Measurements from ENCODE around the gene DCP2. TPM values are rescaled to one million over a fixed set of nuclear protein-coding genes. Genes with fewer than 3 reads are reported as not detected.

Gene DCP2
- total RNA-seq, 2 experiments from 2014 or later = 88.9 to 91.0 TPM

DNA sequence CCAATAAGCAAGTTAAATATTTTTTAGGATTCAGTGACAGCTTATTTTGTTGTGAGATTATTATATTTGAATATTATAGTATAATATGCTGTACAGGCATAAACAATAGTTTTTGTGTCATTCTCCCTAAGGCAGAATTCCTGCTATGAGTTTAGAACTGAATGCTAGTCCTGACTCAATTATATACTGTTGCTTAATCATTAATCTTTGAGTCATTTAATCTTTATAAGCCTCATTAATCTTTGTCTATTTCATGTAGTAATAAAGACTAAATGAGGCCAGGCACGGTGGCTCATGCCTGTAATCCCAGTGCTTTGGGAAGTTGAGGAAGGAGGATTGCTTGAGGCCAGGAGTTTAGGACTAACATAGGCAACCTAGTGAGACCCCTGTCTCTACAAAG, 3.6 kb upstream of the DCP2 start:
- Mint-ChIP-seq H3K36me3 (ENCODE audit: low read depth) (peaks cover 4% of the 10 kb centered on the region), H3K27me3 (no peaks in the 10 kb centered on the region), H3K27ac (no peak overlapping the region), H3K4me3 (no peak overlapping the region), H3K4me1 (ENCODE audit: low read depth) (peaks cover 16% of the 10 kb centered on the region), H3K9me3 (no peaks in the 10 kb centered on the region)
- CTCF ChIA-PET = interaction anchor here (2.2 kb wide), 1 partner anchor 23 kb away, joined by 6 read pairs; no protein-coding TSS in a partner anchor
- intact Hi-C loops (cut with micrococcal nuclease) = loop anchor here (10.0 kb wide), 1 partner anchor 268 kb away; no protein-coding TSS in a partner anchor
- POLR2A ChIA-PET = no interaction called here
- no peak for DNase-seq
- ATAC-seq = no peak
- TF ChIP-seq, protein P1, sequence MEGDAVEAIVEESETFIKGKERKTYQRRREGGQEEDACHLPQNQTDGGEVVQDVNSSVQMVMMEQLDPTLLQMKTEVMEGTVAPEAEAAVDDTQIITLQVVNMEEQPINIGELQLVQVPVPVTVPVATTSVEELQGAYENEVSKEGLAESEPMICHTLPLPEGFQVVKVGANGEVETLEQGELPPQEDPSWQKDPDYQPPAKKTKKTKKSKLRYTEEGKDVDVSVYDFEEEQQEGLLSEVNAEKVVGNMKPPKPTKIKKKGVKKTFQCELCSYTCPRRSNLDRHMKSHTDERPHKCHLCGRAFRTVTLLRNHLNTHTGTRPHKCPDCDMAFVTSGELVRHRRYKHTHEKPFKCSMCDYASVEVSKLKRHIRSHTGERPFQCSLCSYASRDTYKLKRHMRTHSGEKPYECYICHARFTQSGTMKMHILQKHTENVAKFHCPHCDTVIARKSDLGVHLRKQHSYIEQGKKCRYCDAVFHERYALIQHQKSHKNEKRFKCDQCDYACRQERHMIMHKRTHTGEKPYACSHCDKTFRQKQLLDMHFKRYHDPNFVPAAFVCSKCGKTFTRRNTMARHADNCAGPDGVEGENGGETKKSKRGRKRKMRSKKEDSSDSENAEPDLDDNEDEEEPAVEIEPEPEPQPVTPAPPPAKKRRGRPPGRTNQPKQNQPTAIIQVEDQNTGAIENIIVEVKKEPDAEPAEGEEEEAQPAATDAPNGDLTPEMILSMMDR (IDR thresholded peaks at IDR 0.05) = no peak

DNA sequence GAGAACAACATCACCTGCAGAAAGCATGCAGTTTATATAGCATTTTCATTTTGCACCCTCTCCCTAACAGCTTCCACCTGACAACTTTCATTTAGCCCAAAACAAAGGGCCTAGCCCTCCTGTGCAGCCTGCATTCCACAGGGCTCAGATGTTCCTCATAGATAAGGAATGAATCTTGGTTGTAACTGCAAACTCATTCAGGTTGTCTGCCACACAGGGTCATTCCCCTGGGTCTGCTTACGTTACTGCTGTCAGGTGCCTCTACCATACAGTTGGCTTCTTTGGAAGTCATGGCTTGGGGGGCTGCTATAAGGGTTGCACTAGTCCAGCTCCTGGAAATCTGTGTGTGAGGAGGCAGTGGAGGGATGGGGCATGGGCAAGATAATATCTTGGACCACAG, 2.7 kb upstream of the DCP2 start:
- TF ChIP-seq, protein P1 (IDR thresholded peaks at IDR 0.05) = no peak
- Mint-ChIP-seq H3K27me3 (no peaks in the 10 kb centered on the region), H3K9me3 (no peaks in the 10 kb centered on the region), H3K4me3 (no peak overlapping the region), H3K36me3 (ENCODE audit: low read depth) (peaks cover 8% of the 10 kb centered on the region), H3K27ac (no peak overlapping the region), H3K4me1 (ENCODE audit: low read depth) (peaks cover 19% of the 10 kb centered on the region)
- ChIA-PET CTCF (interaction anchor here (1.5 to 3.5 kb wide), 2 partner anchors 9 to 42 kb away, joined by 3 to 34 read pairs; no protein-coding TSS in a partner anchor), POLR2A (interaction anchor here (0.8 kb wide), 1 partner anchor 55 kb away, joined by 3 read pairs; no protein-coding TSS in a partner anchor)
- ATAC-seq (no peak), DNase-seq (no peak)
- intact Hi-C loops (cut with micrococcal nuclease) = loop anchor here (10.0 kb wide), 1 partner anchor 269 kb away; no protein-coding TSS in a partner anchor

DNA sequence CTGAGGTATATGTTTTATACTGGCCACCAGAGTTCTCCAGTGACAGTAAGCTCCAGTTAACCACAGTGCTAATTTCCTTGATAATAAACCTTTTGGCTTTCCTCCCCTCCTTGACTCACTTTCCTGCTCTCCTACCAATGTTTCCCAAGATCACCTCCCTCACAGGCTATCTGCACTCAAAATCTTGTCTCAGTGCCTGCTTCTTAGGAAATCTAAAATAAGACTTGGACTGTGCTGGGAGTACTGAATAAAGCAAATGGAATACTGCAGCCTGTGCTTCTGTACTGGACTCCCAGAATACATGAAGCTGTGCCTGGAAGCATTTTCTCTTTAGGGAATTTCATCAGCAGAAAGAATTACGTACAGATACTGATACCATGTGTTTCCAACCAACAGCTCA, 1.7 kb upstream of the DCP2 start:
- peaks cover 20% of the 10 kb centered on the region for H3K4me1 Mint-ChIP-seq (ENCODE audit: low read depth)
- POLR2A ChIA-PET = interaction anchor here (0.6 to 2.9 kb wide), 6 partner anchors 9 to 114 kb away, joined by 4 to 13 read pairs (median 6); partner anchors contain the start of genes REEP5 and SRP19
- ATAC-seq = no peak
- H3K27me3 Mint-ChIP-seq = no peaks in the 10 kb centered on the region
- TF ChIP-seq, protein P1 (IDR thresholded peaks at IDR 0.05) = no peak
- intact Hi-C loops (cut with micrococcal nuclease) = loop anchor here (5.0 to 10.0 kb wide), 2 partner anchors 53 to 270 kb away; partner anchors contain the start of gene REEP5
- no peaks in the 10 kb centered on the region for H3K9me3 Mint-ChIP-seq
- no peak overlapping the region for H3K27ac Mint-ChIP-seq
- CTCF ChIA-PET = interaction anchor here (1.2 to 3.5 kb wide), 5 partner anchors 10 to 51 kb away, joined by 3 to 34 read pairs (median 3); no protein-coding TSS in a partner anchor
- no peak overlapping the region for H3K4me3 Mint-ChIP-seq
- DNase-seq = no peak
- H3K36me3 Mint-ChIP-seq (ENCODE audit: low read depth) = peaks cover 8% of the 10 kb centered on the region

DNA sequence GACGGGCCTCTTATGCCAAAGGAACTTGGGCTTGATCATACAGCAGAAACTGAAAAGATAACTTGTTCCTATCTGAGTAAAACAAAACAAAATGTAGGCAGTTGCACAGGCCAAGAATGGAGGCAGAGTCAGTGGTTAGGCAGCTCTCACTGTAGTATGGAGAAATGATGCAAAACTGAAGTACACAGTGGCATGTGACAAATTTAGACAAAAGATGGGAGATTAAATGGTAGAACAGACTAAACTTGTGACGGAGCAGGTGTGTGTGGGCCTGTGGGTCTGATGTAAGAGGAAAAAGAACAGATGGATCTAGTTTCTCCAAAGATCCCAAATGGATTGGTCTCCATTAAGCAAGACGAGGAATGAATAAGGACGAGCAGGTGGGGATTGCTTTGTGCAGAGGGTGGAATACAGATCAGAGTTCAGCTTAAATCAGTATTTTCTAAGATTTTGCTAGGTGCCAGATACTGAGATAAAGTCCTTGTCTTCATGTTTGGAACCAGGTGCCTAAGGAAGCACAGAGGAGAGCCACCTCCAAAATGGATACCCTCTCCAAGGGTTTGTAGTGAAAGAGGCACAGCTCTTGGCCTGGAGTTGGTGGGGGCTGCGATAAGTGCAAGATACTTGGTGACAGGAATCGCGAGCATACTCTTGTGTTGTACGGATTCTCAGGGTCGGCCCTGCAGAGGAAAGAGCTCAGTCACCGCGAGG, 722 bp upstream of the DCP2 start:
- POLR2A ChIA-PET = interaction anchor here (0.6 to 2.9 kb wide), 11 partner anchors 8 to 115 kb away, joined by 3 to 13 read pairs (median 5); partner anchors contain the start of genes REEP5 and SRP19
- DNase-seq (no peak), ATAC-seq (peak; percentile 40)
- Mint-ChIP-seq H3K27me3 (no peaks in the 10 kb centered on the region), H3K27ac (peak overlapping the region; percentile 98), H3K4me3 (peak overlapping the region; percentile 93), H3K9me3 (no peaks in the 10 kb centered on the region), H3K4me1 (ENCODE audit: low read depth) (peaks cover 29% of the 10 kb centered on the region), H3K36me3 (ENCODE audit: low read depth) (peaks cover 11% of the 10 kb centered on the region)
- intact Hi-C loops (cut with micrococcal nuclease) = loop anchor here (5.0 to 10.0 kb wide), 2 partner anchors 54 to 271 kb away; partner anchors contain the start of gene REEP5
- CTCF ChIA-PET = interaction anchor here (0.6 to 3.5 kb wide), 11 partner anchors 10 to 425 kb away, joined by 3 to 34 read pairs (median 3); partner anchors contain the start of genes REEP5 and SRP19
- TF ChIP-seq, protein P1 (IDR thresholded peaks at IDR 0.05) = no peak
